ENCODE measurements around the gene CDC26. TPM values are rescaled to one million over a fixed set of nuclear protein-coding genes. Genes with fewer than 3 reads are reported as not detected.

The CDC26 gene
- total RNA-seq, 4 donors from 2014 or later = 16.7 to 34.0 (median 28.3) TPM

DNA sequence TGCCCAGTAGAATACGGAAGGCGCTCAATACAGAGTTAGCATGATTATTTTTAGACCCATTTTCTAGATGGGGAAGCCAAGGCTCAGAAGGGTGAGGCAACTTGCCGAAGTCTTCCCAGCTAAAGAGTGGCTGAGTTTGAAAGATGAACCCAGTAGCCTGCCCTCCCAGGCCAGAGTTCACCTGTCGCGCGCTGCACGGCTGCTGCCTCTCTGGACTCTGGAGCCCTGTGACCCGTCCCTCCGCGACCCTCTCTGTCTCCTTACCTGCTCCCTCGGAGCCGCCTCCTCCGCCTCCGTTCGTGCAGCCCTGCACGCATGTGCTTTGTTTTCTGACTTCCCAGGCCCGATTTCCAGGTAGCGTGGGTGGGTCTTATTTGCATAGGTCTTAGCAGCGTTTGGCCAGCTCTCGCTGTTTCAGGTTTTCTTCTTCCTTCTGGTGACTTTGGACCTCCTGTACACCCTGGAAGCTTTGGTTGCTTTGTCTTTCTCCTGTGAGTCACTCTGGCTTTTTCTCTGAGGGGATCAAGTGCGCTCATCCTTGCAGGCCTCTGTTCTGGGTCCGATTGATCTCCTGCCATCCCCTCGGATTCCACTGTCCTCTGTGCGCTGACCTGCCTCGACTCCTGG is 27.5 kb upstream of the CDC26 start, which contains the start of gene RNF183:
TSS of gene RNF183 (minus strand) at position 585 of the 627 bp plus-strand sequence. CDS start 5,192 bp downstream, outside the sequence.
- DNase-seq (no peak), ATAC-seq (no peak)
- TF ChIP-seq CTCF (IDR thresholded peaks at IDR 0.05 in 4 of 5, conservative IDR thresholded peaks at IDR 0.05 in 1 of 5) (no peak), POLR2A (IDR thresholded peaks at IDR 0.05) (no peak)
- in situ Hi-C loops (cut with MboI; ENCODE audit: low sequenced_read_pairs in 4 of 4) (loop anchor here in 1 of 4 donors (25.0 kb wide), 1 partner anchor 359 kb away; no protein-coding TSS in a partner anchor), intact Hi-C loops (cut with DNase I; ENCODE audit: low total_unique reads) (no loop called here)
- Histone ChIP-seq H3K4me3 (no peak within 1 kb of the TSS), H3K36me3 (no peaks in the 10 kb centered on the region), H3K4me1 (no peaks in the 10 kb centered on the region), H3K27me3 (peaks cover 0 to 3% (median 0%) of the 10 kb centered on the region in 3 donors), H3K27ac (no peak within 1 kb of the TSS), H3K9me3 (no peaks in the 10 kb centered on the region)

DNA sequence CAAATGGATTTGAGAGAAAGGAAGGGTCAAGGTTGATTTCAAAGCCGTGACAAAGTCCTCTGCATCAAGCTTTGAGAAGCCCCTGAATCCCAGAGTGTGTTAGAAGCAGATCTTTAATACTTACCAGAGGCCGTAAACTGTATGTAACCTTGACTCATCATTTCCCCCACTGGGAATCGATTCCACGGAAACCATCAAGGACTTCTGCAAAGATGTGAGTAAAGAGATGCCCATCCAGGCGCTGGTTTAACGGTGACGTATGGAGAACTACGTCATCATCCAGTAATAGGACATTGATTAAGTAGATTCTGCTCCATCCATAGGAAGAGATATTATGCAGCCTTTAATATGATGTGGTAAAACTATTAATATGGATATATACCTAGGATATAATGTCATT is 26.2 kb upstream of the CDC26 start:
- no peak overlapping the region for H3K4me3 ChIP-seq
- TF ChIP-seq POLR2A (IDR thresholded peaks at IDR 0.05) (no peak), CTCF (IDR thresholded peaks at IDR 0.05 in 4 of 5, conservative IDR thresholded peaks at IDR 0.05 in 1 of 5) (no peak)
- H3K27me3 ChIP-seq = peaks cover 0 to 3% (median 0%) of the 10 kb centered on the region in 3 donors
- H3K36me3 ChIP-seq = no peaks in the 10 kb centered on the region
- no peak for DNase-seq
- intact Hi-C loops (cut with DNase I; ENCODE audit: low total_unique reads) = no loop called here
- no peak for ATAC-seq
- in situ Hi-C loops (cut with MboI; ENCODE audit: low sequenced_read_pairs in 4 of 4) = loop anchor here in 1 of 4 donors (25.0 kb wide), 1 partner anchor 361 kb away; no protein-coding TSS in a partner anchor
- H3K27ac ChIP-seq = no peak overlapping the region
- H3K9me3 ChIP-seq = no peaks in the 10 kb centered on the region
- no peaks in the 10 kb centered on the region for H3K4me1 ChIP-seq

GRCh38 chr9:113299800-113300292 is 24.5 kb upstream of the CDC26 start:
- Histone ChIP-seq H3K9me3 (no peaks in the 10 kb centered on the region), H3K4me1 (no peaks in the 10 kb centered on the region), H3K27ac (no peak overlapping the region), H3K4me3 (no peak overlapping the region), H3K36me3 (no peaks in the 10 kb centered on the region), H3K27me3 (peaks cover 0 to 3% (median 0%) of the 10 kb centered on the region in 3 donors)
- ATAC-seq (no peak), DNase-seq (no peak)
- intact Hi-C loops (cut with DNase I; ENCODE audit: low total_unique reads) = no loop called here
- in situ Hi-C loops (cut with MboI; ENCODE audit: low sequenced_read_pairs in 4 of 4) = loop anchor here in 1 of 4 donors (25.0 kb wide), 1 partner anchor 362 kb away; no protein-coding TSS in a partner anchor
- no peak for TF ChIP-seq CTCF (IDR thresholded peaks at IDR 0.05 in 4 of 5, conservative IDR thresholded peaks at IDR 0.05 in 1 of 5)
- TF ChIP-seq POLR2A (IDR thresholded peaks at IDR 0.05) = no peak

- Histone ChIP-seq H3K9me3 (no peaks in the 10 kb centered on the region), H3K4me1 (no peaks in the 10 kb centered on the region), H3K27ac (no peak overlapping the region), H3K27me3 (peaks cover 0 to 3% (median 0%) of the 10 kb centered on the region in 3 donors), H3K36me3 (no peaks in the 10 kb centered on the region), H3K4me3 (no peak overlapping the region)
- TF ChIP-seq CTCF (IDR thresholded peaks at IDR 0.05 in 4 of 5, conservative IDR thresholded peaks at IDR 0.05 in 1 of 5) (no peak), POLR2A (IDR thresholded peaks at IDR 0.05) (no peak)
- ATAC-seq = no peak
- in situ Hi-C loops (cut with MboI; ENCODE audit: low sequenced_read_pairs in 4 of 4) (no loop called here), intact Hi-C loops (cut with DNase I; ENCODE audit: low total_unique reads) (no loop called here)
- DNase-seq = no peak
These were observed 23.8 kb upstream of the CDC26 start for GRCh38 chr9:113298924-113299770.
